ENCODE data around the gene NUBPL. TPM values are rescaled to one million over a fixed set of nuclear protein-coding genes. Genes with fewer than 3 reads are reported as not detected.
A peak's percentile ranks its signal among the peaks of the same experiment; 100 is the strongest.

The NUBPL gene
- total and polyA plus RNA-seq, 2 donors from 2014 or later = 11.2 to 16.2 TPM

- Histone ChIP-seq H3K27ac (ENCODE audit: low read depth in 2 of 2, low read length in 2 of 2) (peak overlapping the region in 1 of 2 donors; percentile 18), H3K4me3 (ENCODE audit: low read length in 3 of 3) (no peak overlapping the region), H3K9me3 (ENCODE audit: control insufficient read depth in 2 of 3, insufficient read depth in 1 of 3, low read length in 3 of 3) (no peaks in the 10 kb centered on the region), H3K36me3 (ENCODE audit: control insufficient read depth in 2 of 3, insufficient read depth in 3 of 3, low read length in 3 of 3) (no peaks in the 10 kb centered on the region), H3K27me3 (ENCODE audit: control insufficient read depth, insufficient read depth, low read length) (no peaks in the 10 kb centered on the region), H3K4me1 (ENCODE audit: control insufficient read depth in 2 of 3, insufficient read depth in 2 of 3, low read depth in 1 of 3, low read length in 3 of 3) (peaks cover 0 to 3% (median 3%) of the 10 kb centered on the region in 3 donors), H3K9ac (ENCODE audit: low read length in 3 of 3) (no peak overlapping the region)
- intact Hi-C loops (cut with DNase I) = no loop called here
- TF ChIP-seq, protein P1, sequence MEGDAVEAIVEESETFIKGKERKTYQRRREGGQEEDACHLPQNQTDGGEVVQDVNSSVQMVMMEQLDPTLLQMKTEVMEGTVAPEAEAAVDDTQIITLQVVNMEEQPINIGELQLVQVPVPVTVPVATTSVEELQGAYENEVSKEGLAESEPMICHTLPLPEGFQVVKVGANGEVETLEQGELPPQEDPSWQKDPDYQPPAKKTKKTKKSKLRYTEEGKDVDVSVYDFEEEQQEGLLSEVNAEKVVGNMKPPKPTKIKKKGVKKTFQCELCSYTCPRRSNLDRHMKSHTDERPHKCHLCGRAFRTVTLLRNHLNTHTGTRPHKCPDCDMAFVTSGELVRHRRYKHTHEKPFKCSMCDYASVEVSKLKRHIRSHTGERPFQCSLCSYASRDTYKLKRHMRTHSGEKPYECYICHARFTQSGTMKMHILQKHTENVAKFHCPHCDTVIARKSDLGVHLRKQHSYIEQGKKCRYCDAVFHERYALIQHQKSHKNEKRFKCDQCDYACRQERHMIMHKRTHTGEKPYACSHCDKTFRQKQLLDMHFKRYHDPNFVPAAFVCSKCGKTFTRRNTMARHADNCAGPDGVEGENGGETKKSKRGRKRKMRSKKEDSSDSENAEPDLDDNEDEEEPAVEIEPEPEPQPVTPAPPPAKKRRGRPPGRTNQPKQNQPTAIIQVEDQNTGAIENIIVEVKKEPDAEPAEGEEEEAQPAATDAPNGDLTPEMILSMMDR (IDR thresholded peaks at IDR 0.05; ENCODE audit: borderline replicate concordance, extremely low read depth, insufficient read depth) = no peak
- no peak for DNase-seq
- FAIRE-seq = no peak
Observed at GRCh38 chr14:31578266-31578665, 17.1 kb downstream of the NUBPL start.

GRCh38 chr14:31578792-31579501, 17.7 kb downstream of the NUBPL start:
- no peak overlapping the region for H3K4me3 ChIP-seq (ENCODE audit: low read length in 3 of 3)
- H3K36me3 ChIP-seq (ENCODE audit: control insufficient read depth in 2 of 3, insufficient read depth in 3 of 3, low read length in 3 of 3) = no peaks in the 10 kb centered on the region
- DNase-seq = no peak
- no peak overlapping the region for H3K27ac ChIP-seq (ENCODE audit: low read depth in 2 of 2, low read length in 2 of 2)
- intact Hi-C loops (cut with DNase I) = no loop called here
- peaks cover 0 to 3% (median 3%) of the 10 kb centered on the region in 3 donors for H3K4me1 ChIP-seq (ENCODE audit: control insufficient read depth in 2 of 3, insufficient read depth in 2 of 3, low read depth in 1 of 3, low read length in 3 of 3)
- no peaks in the 10 kb centered on the region for H3K27me3 ChIP-seq (ENCODE audit: control insufficient read depth, insufficient read depth, low read length)
- TF ChIP-seq, protein P1 (IDR thresholded peaks at IDR 0.05; ENCODE audit: borderline replicate concordance, extremely low read depth, insufficient read depth) = no peak
- H3K9me3 ChIP-seq (ENCODE audit: control insufficient read depth in 2 of 3, insufficient read depth in 1 of 3, low read length in 3 of 3) = no peaks in the 10 kb centered on the region
- no peak overlapping the region for H3K9ac ChIP-seq (ENCODE audit: low read length in 3 of 3)
- no peak for FAIRE-seq

GRCh38 chr14:31580234-31580633, 19.0 kb downstream of the NUBPL start:
- Histone ChIP-seq H3K36me3 (ENCODE audit: control insufficient read depth in 2 of 3, insufficient read depth in 3 of 3, low read length in 3 of 3) (no peaks in the 10 kb centered on the region), H3K4me1 (ENCODE audit: control insufficient read depth in 2 of 3, insufficient read depth in 2 of 3, low read depth in 1 of 3, low read length in 3 of 3) (peaks cover 0 to 3% (median 3%) of the 10 kb centered on the region in 3 donors), H3K27ac (ENCODE audit: low read depth in 2 of 2, low read length in 2 of 2) (no peak overlapping the region), H3K9me3 (ENCODE audit: control insufficient read depth in 2 of 3, insufficient read depth in 1 of 3, low read length in 3 of 3) (no peaks in the 10 kb centered on the region), H3K9ac (ENCODE audit: low read length in 3 of 3) (no peak overlapping the region), H3K27me3 (ENCODE audit: control insufficient read depth, insufficient read depth, low read length) (no peaks in the 10 kb centered on the region), H3K4me3 (ENCODE audit: low read length in 3 of 3) (no peak overlapping the region)
- FAIRE-seq (no peak), DNase-seq (no peak)
- intact Hi-C loops (cut with DNase I) = no loop called here
- TF ChIP-seq, protein P1 (IDR thresholded peaks at IDR 0.05; ENCODE audit: borderline replicate concordance, extremely low read depth, insufficient read depth) = no peak

Measured in kidney (tissue), 14 donors.